Stimulated activated CD4-positive, alpha-beta T cell treated with anti-CD3 and anti-CD28 coated beads, Interleukin-1b, Interleukin-23, amount 100 ng/mL, for 4 hours (primary cell): ENCODE data around the gene UBAP2L.
"Not testable (repeated sequence)": the region's sequence is repeated elsewhere in the genome, so short reads cannot be mapped to it uniquely, and the experiment has no call there.

Experiments used
- DNase-seq, 2 donors: peaks; one replicate each; pipeline ENCODE4 v3.0.0-alpha.2; 2020; ENCODE audit warnings: low read depth in 2 of 2

Gene UBAP2L

DNA sequence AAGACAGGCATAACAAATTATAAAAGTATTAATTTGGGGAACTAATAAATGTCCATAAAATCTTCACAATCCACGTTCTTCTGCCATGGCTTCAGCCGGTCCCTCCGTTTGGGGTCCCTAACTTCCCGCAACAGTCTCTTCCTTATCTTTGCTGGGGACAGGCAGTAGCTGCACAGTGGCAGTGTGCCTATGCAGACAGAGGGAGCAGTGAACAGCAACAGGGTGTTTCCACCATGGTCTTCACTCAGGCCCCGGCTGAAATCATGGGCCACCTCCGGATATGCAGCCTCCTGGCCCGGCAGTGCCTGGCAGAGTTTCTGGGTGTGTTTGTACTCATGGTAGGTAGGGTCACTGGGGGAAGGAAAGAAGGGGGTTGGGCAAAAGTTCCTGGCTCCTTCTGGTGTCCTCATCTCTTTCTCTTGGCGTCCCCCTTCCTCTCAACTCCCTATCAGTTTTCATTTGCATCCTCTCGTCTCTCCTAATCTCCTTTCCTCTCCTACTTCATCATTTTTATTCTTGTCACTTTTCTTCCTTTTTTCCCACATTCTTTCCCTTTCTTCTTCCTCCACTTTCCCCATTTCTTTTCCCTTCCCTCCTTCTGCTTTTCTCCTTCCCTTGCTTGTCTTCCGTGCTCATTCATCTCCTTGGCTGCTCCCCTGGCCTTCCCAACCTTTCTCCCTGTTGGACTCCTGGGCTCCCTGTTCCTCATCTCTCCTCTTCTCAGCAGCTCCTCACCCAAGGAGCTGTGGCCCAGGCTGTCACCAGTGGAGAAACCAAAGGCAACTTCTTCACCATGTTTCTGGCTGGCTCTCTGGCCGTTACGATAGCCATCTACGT, 91.7 kb downstream of the UBAP2L start:
- not testable (repeated sequence) for DNase-seq

DNA sequence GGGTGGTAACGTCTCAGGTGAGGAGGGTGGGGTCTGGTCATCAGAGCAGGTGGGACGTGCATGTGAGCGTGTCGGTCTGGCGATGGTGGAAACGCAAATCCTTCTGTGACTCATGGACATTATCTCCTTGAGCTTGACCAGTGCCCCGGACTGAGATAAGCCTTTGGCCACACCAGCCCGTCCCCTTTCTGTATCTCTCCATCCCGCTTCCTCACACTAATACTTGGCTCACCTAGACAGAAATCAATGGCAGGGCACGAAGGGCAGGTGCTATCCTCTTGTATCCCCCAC, 92.3 kb downstream of the UBAP2L start:
- DNase-seq: no peak

DNA sequence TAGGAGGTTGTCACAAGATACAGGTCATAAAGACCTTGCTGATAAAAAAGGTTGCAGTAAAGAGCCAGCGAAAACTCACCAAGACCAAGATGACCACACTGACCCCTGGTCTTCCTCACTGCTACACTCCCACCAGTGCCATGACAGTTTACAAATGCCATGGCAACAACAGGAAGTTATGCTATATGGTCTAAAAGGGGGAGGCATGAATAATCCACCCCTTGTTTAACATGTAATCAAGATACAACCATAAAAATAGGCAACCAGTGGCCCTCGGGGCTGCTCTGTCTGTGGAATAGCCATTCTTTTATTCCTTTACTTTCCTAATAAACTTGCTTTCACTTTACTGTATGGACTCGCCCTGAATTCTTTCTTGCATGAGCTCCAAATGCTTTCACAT, 93.5 kb downstream of the UBAP2L start:
- DNase-seq: not testable (repeated sequence)

DNA sequence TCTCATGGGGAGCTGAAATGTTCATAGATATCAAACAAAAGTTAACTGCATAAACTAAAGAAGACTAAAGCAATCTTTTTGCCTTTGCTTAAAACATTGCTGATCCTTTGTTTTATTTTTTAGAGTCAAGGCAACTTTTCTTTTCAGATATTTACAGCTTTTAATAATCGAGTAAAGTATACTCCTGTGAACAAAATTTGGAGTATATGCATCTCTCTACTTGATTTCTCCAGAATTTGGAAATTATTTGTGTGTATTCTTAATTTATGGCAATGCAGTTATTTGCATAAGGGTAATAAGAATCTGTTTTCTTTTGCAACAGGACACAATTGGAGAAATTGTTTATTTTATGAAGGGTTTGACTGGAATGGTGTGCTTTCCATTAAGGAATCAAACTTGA, 95.9 kb downstream of the UBAP2L start:
- no peak for DNase-seq

DNA sequence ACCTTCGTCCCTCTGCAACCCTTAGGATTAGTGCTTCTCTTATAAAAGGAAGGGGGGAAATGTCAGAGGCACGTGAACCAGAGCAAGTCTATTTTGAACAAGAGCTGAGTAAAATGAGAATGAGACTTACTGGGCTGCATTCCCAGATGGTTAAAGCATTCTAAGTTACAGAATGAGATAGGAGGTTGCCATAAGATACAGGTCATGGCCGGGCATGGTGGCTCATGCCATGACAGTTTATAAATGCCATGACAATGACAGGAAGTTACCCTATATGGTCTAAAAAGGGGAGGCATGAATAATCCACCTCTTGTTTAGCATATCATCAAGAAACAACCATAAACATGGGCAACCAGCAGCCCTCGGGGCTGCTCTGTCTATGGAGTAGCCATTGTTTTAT, 97.6 kb downstream of the UBAP2L start:
- no peak for DNase-seq
